HG03378 (cell line): ENCODE data around the gene CHP2.
"Not testable (repeated sequence)": the region's sequence is repeated elsewhere in the genome, so short reads cannot be mapped to it uniquely, and the experiment has no call there.

Experiments
- ATAC-seq: cut with Tn5 transposase; IDR thresholded peaks from one replicate; pipeline ENCODE4 v1.9.1; 2021; ENCODE audit warnings: mild to moderate bottlenecking, moderate library complexity; ENCODE audit not compliant: unreplicated experiment

CHP2 gene

DNA sequence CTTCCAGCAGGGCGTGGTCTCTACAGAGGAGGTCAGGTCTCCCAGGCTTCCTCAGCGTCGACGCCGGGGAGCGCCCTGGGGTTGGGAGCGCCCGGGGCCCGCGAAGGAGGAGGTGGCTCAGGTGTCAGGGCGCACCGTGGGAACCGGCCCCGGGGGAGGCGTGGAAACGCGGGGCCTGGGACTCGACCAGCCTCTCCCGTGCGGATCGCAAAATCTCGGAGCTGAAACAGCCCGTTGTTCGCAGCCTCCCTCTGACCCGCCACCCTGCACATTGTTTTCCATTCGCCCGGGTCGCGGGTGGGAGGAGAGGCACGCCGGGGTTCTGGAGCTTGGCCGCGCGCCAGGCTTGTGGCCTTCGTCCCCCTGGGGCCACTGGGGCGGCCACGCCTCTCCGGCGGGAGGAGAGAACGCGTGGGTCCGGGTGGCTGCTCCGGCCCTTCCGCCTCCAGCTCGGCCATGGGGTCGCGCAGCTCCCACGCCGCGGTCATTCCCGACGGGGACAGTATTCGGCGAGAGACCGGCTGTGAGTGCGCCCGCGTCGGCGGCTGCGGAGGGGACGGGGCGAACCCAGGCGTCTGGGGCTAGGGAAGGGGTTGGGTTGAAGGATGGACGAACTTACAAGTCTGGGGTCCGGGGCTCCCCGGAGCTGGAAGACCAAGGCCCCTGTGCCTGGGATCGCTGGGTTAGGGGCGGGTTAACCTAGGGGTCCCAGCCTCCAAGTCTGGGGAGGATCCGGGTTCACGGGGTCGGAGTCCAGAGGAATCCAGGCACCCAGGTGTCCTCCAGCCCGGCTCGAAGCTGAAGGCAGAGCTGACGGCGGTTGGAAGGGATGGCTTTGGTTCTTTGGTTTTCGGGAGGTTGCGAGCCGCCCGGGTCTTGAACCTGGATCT is at the start of gene CHP2:
CHP2 (plus strand) TSS at position 433 of the 890 bp plus-strand sequence; CDS start at position 457, 24 bp downstream.
- ATAC-seq: no peak

GRCh38 chr16:23705517-23705902 is 49.3 kb upstream of the CHP2 start:
- ATAC-seq: no peak

DNA sequence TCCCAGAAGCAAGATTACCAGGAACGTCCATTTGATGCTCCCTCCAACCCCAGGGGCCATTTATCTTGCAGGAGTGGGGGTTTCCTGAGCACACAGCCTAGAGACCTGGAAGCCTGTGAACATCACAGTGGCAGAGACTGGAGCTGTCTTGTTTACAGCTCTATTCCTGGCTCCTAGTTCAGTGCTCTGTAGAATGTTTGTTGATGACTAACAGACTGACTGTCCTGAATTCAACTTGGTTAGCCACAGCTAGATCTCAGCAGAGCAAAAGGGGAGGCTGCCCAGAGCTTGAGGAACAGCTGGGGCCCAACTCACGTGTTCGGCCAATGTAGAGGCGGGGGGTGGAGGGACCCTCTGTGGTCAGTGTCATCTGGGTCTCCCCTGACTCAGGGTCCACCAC is 48.4 kb upstream of the CHP2 start:
- no peak for ATAC-seq

- no peak for ATAC-seq
These were observed 45.3 kb upstream of the CHP2 start for GRCh38 chr16:23709536-23709935.

- no peak for ATAC-seq
These were observed 44.8 kb upstream of the CHP2 start for GRCh38 chr16:23710008-23710407.

DNA sequence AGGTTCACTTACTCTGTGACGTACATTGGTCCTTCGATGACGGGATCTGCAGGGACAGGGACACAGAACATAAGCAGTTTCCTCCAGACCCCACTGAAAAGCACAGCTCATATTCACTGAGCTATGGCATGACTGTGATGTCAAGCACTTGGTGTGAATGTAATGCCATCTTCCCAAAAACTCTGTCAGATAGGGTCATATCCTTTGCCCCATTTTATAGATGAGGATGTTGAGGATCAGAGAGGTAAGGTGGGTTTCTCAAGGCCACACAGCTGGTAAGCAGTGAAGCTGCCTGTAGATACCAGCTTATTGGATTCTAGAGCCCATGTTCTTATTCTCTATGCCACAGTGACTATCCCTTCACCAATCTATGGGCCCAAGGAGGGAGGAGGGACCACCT is 44.3 kb upstream of the CHP2 start:
- ATAC-seq: no peak

- no peak for ATAC-seq
These were observed 43.0 kb upstream of the CHP2 start for GRCh38 chr16:23711785-23712184.

DNA sequence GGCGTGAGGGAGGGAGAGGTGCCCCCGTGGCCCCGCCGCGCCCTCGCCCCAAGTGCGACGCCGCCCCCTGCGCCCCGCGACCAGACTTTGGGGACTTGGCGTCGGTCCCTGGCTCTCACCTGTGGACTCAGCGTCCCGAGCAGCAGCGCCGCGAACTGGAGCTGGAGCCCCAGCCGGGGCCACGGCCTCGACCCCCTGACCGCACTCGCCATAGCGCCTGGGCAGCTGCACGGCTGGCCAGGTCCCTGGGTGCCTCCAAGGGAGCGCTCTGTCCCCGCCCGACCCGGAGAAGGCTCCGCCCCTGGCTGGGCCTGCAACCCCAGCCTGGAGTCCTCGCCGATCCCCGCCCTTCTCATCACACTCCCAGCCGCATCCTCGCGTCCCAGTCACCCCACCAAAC is 41.9 kb upstream of the CHP2 start, which contains the start of gene ERN2:
ERN2 (minus strand) TSS at position 247 of the 400 bp plus-strand sequence; CDS start at position 212, 35 bp downstream.
- ATAC-seq: no peak

DNA sequence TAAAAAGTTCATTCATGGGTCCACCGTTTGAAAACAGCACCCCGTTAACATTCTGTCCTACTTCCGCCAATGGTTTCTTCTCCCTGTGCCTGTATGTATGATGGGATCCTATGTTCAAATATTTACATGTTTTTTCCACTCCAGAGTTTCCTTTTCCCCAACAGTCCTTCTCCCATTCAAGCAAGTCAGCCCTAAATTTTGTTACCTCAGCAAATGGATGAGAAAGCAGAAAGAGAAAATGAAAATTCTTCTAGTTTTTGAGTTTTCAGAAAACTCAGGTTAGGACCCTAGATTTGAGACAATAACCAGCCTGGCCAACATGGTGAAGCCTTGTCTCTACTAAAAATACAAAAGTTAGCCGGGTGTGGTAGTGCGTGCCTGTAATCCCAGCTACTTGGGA is 38.3 kb upstream of the CHP2 start:
- ATAC-seq: no peak

DNA sequence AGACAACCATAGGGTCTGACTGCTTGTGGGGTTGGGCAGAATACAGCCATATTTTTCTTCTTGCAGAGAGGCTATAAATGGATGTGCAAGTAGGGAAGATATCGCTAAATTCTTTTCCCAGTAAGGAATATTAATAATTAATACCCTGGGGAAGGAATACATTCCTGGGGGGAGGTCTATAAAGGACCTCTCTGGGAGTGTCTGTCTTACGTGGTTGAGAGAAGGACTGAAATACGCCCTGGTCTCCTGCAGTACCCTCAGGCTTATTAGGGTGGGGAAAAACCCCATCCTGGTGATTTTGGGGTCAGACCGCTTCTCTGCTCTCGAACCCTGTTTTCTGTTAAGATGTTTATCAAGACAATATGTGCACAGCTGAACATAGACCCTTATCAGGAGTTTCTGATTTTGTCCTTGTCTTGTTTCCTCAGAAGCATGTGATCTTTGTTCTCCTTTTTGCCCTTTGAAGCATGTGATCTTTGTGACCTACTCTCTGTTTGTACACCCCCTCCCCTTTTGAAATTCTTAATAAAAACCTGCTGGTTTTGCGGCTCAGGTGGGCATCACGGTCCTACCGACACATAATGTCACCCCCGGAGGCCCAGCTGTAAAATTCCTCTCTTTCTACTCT is 32.1 kb upstream of the CHP2 start:
- ATAC-seq: not testable (repeated sequence)

GRCh38 chr16:23724096-23724784 is 30.6 kb upstream of the CHP2 start:
- ATAC-seq: no peak

DNA sequence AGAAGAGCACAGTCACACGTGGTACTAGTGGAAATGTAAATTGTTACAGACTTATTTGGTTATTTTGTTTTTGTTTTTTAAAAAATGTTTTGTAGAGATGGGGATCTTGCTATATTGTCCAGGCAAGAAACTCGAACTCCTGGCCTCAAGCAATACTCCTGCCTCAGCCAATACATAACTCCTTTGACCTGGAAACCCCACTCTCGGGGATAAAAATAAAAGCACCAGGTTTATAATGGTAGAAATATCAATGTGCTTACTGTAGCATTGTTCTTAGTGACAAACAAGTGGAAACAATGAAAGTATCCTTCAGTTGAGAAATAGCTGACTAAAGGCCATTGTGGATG is 30.1 kb upstream of the CHP2 start:
- ATAC-seq: no peak

DNA sequence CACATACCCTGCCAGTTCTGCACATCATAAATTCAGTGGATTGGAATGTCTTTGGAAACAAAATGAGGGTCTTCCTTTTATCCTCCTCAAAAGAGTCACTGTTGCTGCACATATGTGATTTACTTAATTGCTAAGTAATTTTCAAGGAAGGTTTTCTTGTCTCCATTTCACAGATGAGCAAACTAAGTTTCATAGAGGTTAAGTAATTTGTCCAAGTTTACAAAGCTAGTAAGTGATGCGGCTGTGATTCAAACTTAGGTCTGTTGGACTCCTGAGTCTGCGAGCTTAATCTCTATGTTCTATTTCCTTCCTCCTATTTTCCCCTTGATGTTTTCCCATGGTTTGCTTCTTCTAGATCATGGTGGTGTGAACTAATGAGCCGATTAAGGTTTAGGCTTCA is 28.1 kb upstream of the CHP2 start:
- ATAC-seq: no peak

DNA sequence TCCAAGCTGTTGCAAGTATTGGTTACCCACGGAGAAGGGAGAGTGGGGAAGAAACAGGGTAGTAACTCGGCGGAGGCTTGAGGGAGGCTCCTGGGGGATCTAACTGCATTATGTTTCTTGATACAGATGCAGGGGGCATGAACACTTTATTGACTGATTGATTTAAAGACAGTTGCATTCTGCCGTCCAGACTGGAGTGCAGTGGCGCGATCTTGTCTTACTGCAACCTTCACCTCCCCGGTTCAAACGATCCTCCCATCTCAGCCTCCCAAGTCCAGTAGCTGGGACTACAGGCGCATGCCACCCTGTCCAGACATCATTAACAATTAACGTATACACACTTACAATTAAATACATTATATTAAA is 26.7 kb upstream of the CHP2 start:
- ATAC-seq: no peak

DNA sequence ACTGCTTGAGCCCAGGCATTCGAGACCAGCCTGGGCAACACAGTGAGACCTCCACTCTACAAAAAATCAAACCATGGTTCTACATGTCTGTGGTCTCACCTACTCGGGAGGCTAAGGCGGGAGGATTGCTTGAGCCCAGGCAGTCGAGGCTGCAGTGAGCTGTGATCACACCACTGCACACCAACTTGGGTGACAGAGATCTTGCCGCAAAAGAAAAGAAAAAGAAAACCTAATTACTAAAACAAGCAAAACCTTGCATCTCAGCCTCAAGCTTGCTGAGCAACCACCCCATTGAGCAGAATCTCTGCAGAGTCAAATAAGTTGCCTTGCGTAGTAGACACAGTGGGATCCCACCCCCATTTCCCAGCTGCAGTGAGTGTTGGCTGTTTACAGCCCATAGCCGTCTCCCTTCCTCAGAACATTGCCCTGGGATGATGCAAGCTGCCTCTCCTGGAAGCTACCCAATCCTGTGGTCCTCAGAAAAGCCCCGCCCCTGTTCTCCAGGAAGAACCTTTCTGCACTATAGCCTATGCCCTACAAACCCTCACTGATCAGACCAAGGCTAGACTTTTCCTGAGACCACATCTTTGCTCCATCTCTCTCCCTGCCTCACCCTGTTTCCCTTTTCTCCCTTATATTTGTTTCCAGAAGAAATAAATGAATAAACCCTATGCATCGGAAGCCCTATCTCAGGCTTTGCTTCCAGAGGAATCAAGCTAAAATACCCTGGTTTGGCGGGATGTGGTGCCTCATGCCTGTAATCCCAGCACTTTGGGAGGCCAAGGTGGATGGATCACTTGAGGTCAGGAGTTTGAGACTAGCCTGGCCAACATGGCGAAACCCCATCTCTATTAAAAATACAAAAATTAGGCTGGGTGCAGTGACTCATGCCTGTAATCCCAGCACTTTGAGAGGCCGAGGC is 25.1 kb upstream of the CHP2 start:
- ATAC-seq: no peak

GRCh38 chr16:23734176-23734893 is 20.5 kb upstream of the CHP2 start:
- no peak for ATAC-seq

- not testable (repeated sequence) for ATAC-seq
These were observed 17.3 kb upstream of the CHP2 start for GRCh38 chr16:23737423-23738028.

GRCh38 chr16:23739516-23739915 is 15.3 kb upstream of the CHP2 start:
- ATAC-seq: no peak

GRCh38 chr16:23741675-23742303 is 13.0 kb upstream of the CHP2 start:
- ATAC-seq: no peak
